ENCODE measurements around the gene PLAAT2.

The PLAAT2 gene

DNA sequence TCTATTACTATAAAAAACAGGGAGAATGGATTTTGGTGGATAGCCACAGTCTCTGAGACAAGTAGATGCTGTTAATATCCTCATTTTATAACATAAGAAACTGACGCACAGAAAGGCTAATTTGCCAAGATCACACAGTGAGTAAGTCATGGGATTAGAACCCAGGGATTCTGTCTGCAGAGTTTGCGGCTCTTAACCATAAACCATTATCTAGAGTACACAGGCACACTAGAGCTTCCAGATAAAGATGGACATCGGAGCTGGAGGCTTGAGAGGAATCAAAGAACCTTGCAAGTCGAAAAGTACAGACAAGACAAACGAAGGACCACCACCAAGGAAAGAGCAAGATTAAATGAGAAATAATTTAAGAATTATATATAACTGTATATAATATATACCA lies 46.0 kb downstream of the PLAAT2 start:
- no peak for DNase-seq (ENCODE audit: low read depth)

GRCh38 chr11:63516109-63516508 lies 47.1 kb downstream of the PLAAT2 start:
- no peak for DNase-seq (ENCODE audit: low read depth)

DNA sequence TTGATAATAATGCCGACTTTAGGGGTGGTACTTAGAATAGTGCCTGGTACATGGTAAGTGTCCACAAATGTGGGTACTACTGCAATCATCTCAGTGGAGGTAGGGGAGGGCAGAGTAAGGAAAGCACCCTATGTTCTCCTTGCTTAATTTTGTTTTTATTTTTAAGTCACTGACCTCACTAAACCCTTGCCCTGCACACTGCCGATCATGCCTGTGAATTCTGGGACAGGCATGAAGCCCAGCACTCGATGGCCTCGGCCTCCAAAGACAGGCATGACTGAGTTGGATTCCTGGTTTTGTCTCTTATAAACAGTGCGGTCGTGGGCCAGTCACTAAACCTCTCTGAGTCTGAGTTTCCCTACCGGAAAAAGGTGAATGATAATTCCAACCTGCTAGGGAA lies 50.4 kb downstream of the PLAAT2 start:
- DNase-seq (ENCODE audit: low read depth), result no peak

- no peak for DNase-seq (ENCODE audit: low read depth)
Observed at GRCh38 chr11:63511048-63511748, 52.0 kb downstream of the PLAAT2 start.

- no peak for DNase-seq (ENCODE audit: low read depth)
Observed at GRCh38 chr11:63510360-63511047, 52.7 kb downstream of the PLAAT2 start.

DNA sequence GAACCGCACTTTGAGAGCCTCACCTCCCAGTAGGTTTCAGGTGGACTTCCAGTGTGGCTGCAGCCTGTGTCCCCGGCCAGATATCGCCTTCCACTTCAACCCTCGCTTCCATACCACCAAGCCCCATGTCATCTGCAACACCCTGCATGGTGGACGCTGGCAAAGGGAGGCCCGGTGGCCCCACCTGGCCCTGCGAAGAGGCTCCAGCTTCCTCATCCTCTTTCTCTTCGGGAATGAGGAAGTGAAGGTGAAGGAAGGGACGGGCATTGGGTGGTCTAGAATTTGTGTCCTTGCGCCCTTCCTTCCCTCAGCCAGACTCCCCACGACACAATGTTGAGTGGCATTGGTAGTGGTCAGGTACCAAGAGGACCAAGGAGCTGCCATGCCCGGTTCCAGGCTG lies 54.4 kb downstream of the PLAAT2 start:
- DNase-seq (ENCODE audit: low read depth), result no peak

DNA sequence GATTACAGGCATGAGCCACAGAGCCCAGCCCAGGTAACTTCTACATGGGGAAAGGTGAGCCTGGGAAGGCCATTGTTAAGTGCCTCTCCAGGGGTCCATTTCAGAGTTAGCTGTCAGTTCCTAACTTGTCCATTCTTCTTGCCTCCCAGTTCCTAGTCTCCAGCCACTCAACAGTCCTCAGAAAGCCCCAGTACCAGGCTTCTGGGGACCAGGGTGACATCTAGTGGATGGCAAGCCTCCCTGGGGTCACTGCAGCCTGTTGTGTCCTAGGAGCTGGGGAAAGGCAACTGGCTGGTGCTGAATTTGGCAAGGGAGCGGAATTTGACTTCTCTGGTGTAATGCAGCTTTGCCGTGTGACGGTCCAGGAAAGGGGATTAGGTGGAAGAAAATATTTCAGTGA lies 55.2 kb downstream of the PLAAT2 start:
- DNase-seq (ENCODE audit: low read depth), result no peak

- no peak for DNase-seq (ENCODE audit: low read depth)
Observed at GRCh38 chr11:63507511-63507910, 55.7 kb downstream of the PLAAT2 start.

DNA sequence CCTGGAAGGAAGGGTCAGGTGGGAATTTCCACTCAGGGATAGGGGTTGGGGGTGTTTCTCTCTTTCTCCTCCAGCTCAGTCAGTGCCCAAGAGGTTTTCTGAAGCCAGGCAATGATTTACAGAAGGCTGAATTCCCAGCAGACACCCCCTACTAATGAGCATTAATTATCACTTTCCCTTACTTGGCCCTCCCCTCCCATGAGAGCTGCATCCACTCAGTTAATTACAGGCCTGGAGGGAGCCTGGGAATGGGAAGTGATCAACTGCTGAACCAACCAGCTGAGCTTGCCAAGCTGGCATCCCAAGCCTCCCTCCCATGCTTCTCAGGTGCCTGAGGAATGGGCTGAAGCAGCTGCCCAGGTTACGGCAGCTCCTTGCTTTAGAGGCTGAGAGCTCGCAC lies 56.3 kb downstream of the PLAAT2 start:
- no peak for DNase-seq (ENCODE audit: low read depth)

DNA sequence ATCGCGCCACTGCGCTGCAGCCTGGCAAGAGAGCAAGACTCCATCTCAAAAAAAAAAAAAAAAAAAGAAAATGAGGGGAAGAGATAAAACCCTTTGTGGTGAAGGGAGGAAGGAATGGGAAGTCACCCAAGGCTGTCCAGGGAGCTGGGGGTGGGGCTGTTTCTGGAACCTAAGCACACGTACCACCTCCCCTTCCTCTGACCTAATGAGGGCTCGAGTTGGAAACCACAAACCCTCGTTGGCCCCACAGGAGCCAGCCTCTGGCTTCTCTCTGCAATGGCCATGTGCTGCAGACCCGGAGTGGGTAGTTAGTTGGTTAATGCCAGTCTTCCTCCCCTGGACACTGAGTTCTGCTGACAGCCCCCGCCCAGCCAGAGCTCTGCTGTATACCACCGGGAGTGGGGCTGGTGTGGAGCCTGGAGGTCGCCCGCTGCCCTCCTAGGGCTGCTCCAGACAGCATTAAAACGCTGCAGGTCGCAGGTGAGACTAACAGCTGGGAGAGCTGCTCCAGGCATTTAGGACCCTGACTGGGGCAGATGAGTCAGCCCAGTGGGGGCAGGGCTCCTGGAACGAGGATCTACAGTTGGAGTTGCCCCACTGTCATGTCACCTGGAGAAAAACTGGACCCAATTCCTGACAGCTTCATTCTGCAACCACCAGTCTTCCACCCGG lies 57.2 kb downstream of the PLAAT2 start, which contains the start of gene LGALS12:
Gene LGALS12, plus strand, starts transcription at position 228 of the 672 bp plus-strand sequence. Its CDS starts 375 bp downstream, at position 603.
- no peak for DNase-seq (ENCODE audit: low read depth)

- no peak for DNase-seq (ENCODE audit: low read depth)
Observed at GRCh38 chr11:63504933-63505586, 58.1 kb downstream of the PLAAT2 start.

DNA sequence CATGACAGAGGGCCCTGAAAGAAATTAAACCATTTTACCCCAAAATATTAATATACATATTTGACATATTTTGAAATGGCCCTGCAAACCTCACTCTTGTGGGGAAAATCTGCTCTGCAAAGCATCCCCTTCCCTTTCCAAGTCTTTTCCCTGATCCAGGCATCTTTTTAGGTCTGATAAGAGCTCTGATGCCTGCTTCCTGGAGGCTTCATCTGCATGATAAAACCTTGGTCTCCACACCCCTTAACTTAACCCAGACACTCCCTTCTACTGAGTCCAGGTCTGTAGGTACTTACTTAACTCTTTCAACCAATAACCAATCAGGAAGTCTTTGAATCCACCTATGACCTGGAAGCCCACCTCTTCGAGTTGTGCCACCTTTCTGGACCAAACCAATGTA lies 59.1 kb downstream of the PLAAT2 start:
- DNase-seq (ENCODE audit: low read depth), result no peak

- no peak for DNase-seq (ENCODE audit: low read depth)
Observed at GRCh38 chr11:63503492-63503891, 59.7 kb downstream of the PLAAT2 start.

Data from T-helper 22 cell (primary cell).